GM04503 (cell line): Measurements from ENCODE around the gene AP2S1.
"Not testable (repeated sequence)": the region's sequence is repeated elsewhere in the genome, so short reads cannot be mapped to it uniquely, and the experiment has no call there.

Experiments
- DNase-seq: peaks from one replicate; pipeline ENCODE4 v3.0.0-alpha.2; 2012; ENCODE audit warnings: low read depth

Gene AP2S1

GRCh38 chr19:46850228-46851203, at the start of gene AP2S1:
Gene AP2S1, minus strand, starts transcription at chr19:46850846. Its CDS starts 80 bp downstream, at chr19:46850766.
- peak; percentile 99 for DNase-seq

GRCh38 chr19:46900341-46900740, 49.7 kb upstream of the AP2S1 start:
- DNase-seq: no peak

DNA sequence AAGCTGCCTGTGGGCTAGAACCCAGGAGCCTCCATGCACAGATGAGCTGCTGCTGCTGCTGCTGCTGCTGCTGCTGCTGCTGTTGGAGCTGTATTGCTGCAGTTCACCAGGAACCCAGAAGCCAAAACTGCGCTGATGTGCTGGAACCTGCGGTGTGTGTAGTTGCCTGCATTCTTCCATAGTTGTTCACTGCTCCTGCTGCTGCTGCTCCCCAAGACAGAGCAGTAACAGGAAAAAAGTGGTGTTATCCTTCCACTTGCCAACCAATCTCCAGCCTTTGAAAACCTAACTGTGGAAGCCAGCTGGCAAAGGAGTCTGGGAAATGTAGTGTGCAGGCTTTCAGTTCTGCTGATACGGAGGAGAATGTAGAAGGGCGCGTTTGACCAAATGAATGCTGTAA, 48.1 kb upstream of the AP2S1 start:
- DNase-seq: no peak

DNA sequence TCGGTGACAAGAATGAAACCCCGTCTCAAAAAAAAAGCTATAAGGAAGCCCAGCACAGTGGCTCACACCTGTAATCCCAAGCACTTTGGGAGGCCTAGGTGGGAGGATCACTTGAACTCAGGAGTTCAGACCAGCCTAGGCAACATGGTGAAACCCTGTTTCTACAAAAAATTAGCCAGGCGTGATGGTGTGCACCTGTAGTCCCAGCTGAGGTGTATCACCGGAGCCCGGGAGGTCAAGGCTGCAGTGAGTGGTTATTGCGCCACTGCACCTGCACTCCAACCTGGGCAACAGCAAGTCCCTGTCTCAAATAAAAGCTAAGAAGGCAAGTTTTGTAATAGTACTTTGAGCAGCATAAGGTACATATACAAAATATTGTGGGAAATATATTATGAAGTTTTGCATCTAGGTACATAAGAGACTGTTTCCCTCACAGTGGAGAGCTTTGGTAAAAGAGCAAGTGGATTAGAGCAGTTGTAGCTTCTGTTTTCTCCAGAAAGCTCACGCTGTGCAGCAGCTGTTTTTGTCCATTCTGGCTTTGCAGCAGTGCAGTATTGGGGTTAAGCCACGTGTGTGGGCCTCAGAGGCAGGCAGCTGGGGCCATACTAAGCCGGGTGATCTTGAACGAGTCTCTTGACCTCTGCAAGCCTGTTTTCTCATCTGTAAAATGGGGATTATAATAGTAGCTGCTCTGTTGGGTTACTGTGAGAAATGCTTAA, 45.6 kb upstream of the AP2S1 start:
- DNase-seq: no peak

DNA sequence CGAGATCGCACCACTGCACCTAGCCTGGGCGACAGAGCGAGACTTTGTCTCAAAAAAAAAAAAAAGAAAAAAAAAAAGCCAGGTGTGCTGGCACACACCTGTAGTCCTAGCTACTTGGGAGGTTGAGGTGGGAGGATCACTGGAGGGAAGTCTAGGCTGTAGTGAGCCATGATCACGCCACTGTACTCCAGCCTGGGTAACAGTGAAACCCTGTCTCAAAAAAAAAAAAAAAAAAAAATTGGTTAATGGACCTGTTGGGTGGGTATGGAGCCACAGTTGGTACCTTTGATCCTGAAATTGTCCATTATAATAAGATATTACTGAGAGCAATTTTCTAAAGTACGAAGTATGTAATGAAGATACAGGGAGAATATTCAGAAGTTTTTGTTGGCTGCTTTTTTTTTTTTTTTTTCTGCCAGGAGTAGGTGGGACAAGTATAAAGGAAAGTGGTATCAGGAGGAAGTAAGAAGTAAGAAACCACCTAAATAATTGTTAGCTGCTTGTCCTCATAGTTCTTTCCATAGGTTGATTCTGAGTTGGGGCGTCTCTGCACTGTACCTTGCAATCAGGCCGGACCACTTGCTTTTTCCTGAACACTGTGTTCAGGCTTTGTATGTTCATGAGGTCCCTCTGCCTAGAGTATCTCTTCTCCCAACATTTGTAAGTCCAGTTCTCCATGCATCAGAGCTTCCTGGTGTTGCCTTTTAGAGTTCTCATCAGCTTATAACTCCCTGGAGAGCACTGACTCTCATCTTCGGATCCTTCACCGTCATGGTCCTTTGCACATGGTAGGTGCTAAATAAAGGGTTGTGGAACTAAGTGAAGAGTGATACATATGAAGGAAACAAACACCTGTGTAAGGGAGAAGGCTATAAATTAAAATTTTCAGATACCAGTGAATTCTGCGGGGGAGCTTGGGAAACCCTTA, 41.9 kb upstream of the AP2S1 start:
- DNase-seq: no peak

GRCh38 chr19:46890423-46891170, 40.0 kb upstream of the AP2S1 start:
- peak; percentile 97 for DNase-seq

GRCh38 chr19:46887240-46887782, 36.7 kb upstream of the AP2S1 start:
- no peak for DNase-seq

- no peak for DNase-seq
Observed at GRCh38 chr19:46886546-46887239, 36.0 kb upstream of the AP2S1 start.

- no peak for DNase-seq
Observed at GRCh38 chr19:46885411-46885810, 34.8 kb upstream of the AP2S1 start.

DNA sequence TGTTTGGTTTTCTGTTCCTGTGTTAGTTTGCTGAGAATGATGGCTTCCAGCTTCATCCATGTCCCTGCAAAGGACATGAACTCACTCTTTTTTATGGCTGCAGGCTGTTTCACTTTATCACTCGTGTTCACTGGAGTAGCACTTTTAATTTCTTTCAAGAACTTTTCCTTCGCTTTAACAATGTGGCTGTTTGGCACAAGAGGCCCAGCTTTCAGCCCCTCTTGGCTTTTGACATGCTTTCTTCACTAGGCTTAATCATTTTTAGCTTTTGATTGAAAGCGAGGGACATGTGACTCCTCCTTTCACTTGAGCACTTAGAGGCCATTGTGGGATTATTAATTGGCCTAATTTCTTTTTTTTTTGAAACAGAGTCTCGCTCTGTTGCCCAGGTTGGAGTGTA, 32.1 kb upstream of the AP2S1 start:
- not testable (repeated sequence) for DNase-seq

DNA sequence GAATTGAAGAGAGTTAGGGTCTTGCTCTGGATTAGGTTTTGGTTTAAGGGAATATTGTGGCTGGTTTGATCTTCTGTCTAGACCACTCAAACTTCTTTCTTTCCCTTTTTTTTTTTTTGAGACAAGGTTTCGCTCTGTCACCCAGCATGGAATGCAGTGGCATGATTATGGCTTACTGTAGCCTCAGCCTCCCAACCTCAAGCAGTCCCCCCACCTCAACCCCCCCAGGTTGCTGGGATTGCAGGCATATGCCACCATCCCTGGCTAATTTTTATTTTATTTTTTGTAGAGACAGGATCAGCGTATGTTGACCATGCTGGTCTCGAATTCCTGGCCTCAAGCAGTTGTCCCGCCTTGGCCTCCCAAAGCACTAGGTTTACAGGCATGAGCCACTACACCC, 31.4 kb upstream of the AP2S1 start:
- no peak for DNase-seq

DNA sequence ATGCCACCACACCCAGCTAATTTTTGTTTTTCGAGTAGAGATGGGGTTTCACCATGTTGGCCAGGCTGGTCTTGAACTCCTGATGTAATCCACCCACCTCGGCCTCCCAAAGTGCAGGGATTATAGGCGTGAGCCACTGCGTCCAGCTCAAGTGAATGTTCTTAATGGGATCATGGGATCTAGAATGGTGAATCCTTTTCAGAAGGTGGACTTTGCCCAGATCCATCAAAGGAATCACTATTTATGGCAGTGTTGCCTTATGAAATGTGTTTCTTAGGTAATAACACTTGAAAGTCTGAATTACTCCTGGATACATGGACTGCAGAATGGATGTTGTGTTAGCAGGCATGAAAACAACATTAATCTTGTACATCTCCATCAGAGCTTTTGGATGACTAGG, 30.4 kb upstream of the AP2S1 start:
- no peak for DNase-seq

GRCh38 chr19:46880431-46880830, 29.8 kb upstream of the AP2S1 start:
- no peak for DNase-seq

GRCh38 chr19:46878613-46879375, 28.1 kb upstream of the AP2S1 start:
- DNase-seq: peak; percentile 63

DNA sequence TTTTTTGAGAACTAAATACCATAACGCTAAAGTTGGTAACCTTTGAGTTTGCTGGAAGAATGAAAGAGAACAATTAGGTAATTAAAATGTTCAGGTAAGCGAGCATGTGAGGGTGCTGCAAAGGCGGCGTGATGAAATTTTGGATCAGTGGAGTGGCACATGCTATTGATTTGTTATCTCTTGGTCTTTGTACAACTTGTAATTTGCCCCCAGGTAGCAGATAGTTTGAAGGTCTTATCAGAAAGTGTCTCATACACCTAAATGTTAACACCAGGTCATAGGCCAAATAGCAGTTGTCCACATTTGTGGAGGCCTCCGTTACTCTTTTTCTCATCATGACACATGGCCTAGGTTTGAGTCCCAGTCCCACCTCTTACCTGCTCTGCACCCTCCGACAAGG, 25.0 kb upstream of the AP2S1 start:
- DNase-seq: no peak

DNA sequence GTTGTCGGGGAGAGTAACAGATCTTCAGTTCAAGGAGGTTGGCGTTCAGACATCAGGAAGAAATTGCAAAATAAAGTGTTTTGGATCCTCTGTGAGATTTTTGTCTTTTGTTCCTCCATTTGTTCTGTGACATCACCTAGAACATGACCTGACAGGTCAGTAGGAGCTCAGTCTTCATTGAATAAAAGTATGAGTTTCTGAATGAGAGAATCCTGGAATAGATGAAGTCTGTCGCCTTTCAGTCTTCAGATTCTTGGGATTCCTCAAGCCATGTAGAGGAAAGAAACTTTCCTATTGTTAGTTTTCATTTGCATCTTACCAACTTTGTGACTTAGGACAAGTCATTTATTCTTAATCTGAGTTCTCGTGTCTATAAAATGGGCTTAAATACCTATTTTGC, 24.6 kb upstream of the AP2S1 start:
- DNase-seq: no peak

DNA sequence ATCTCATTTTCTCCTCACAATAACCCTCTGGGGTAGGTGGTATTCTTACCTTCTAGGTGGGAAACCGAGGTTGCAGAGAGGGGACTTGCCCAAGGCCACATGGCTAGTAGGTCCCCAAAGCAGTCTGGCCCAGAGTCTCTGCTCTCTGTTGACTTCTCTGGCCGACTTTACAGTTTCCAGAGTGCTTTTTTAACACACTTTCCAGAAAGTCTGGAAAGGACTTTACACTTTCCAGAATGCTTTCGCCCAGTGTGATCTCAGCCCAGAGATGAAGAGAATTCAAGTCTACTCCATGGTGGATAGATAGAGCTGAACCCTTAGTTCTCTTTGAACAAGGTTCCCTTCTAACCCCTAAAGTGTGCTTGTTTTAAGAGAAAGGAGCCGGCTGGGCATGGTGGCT, 22.3 kb upstream of the AP2S1 start:
- no peak for DNase-seq

DNA sequence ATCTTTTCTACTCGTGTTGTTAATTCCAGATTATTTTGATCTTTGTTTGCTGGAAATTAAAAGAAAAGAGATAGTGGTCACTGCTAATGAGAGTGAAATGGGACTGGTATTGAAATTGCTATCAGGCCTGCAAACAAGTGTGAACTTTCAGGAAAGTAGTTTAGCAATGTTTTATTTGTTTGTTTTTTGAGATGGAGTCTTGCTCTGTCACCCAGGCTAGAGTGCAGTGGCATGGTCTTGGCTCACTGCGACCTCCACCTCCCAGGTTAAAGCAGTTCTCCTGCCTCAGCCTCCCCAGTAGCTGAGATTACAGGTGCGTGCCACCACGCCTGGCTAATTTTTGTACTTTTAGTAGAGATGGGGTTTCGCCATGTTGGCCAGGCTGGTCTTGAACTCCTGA, 20.5 kb upstream of the AP2S1 start:
- not testable (repeated sequence) for DNase-seq

DNA sequence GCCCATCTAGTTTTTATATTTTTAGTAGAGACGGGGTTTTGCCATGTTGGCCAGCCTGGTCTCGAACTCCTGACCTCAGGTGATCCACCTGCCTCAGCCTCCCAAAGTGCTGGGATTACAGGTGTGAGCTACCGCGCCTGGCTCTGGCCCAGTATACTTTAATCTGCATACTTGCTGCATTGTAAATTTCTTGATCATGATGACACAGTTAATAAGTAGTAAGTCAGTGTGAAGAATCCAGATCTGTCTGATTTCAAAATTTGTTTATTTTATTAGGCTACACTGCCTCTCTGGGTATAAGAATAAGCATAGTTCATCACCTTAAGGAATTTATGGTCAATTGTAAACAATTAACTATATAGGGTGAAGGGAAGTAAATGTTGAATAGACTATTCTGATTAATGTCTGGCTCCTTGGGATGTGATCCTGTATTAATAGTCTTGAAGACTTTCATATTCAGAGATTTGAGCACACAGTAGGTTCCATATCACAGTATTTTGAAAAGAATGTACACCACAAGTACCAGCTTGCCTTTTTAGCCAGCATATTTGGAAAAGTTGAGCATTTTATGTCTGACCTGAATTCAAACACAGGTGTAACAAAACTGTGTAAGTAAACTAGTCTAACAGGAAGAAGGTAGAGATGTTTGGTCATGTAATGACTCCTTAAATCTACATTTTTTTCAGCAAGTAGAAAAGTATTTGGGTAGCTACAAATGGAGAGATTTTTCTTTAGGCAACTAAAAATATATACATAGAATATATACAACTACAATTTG, 17.6 kb upstream of the AP2S1 start:
- no peak for DNase-seq
